IPS DF 4.7 (cell line): ENCODE data around the gene TMCO1.
A peak's percentile ranks its signal among the peaks of the same experiment; 100 is the strongest.
"Not testable (repeated sequence)": the region's sequence is repeated elsewhere in the genome, so short reads cannot be mapped to it uniquely, and the experiment has no call there.

ENCODE experiments used
- DNase-seq: peaks from one replicate; pipeline ENCODE4 v3.0.0-alpha.2; 2013; ENCODE audit warnings: low spot score; ENCODE audit errors: extremely low read depth

The TMCO1 gene

GRCh38 chr1:165747632-165748447 is 20.8 kb downstream of the TMCO1 start:
- DNase-seq = no peak

GRCh38 chr1:165744913-165745312 is 23.8 kb downstream of the TMCO1 start:
- not testable (repeated sequence) for DNase-seq

GRCh38 chr1:165742194-165742593 is 26.5 kb downstream of the TMCO1 start:
- DNase-seq = no peak

- DNase-seq = no peak
Observed at GRCh38 chr1:165738794-165739193, 29.9 kb downstream of the TMCO1 start.

- DNase-seq = no peak
Observed at GRCh38 chr1:165737196-165737595, 31.5 kb downstream of the TMCO1 start.

- no peak for DNase-seq
Observed at GRCh38 chr1:165734906-165735305, 33.8 kb downstream of the TMCO1 start.

- DNase-seq = no peak
Observed at GRCh38 chr1:165726841-165727240, 41.8 kb downstream of the TMCO1 start.

GRCh38 chr1:165726169-165726568 is 42.5 kb downstream of the TMCO1 start:
- DNase-seq = no peak

GRCh38 chr1:165717918-165718515 is 50.7 kb downstream of the TMCO1 start:
- DNase-seq = peak; percentile 71

- not testable (repeated sequence) for DNase-seq
Observed at GRCh38 chr1:165716265-165717051, 52.2 kb downstream of the TMCO1 start.

- DNase-seq = no peak
Observed at GRCh38 chr1:165712764-165713163, 55.9 kb downstream of the TMCO1 start.

- no peak for DNase-seq
Observed at GRCh38 chr1:165707984-165708706, 60.5 kb downstream of the TMCO1 start.

GRCh38 chr1:165703648-165704047 is 65.0 kb downstream of the TMCO1 start:
- no peak for DNase-seq

GRCh38 chr1:165701922-165702321 is 66.7 kb downstream of the TMCO1 start:
- DNase-seq = not testable (repeated sequence)

GRCh38 chr1:165699577-165699976 is 69.1 kb downstream of the TMCO1 start:
- no peak for DNase-seq

GRCh38 chr1:165698761-165699052 is 70.0 kb downstream of the TMCO1 start:
- DNase-seq = no peak

GRCh38 chr1:165697881-165698760 is 70.5 kb downstream of the TMCO1 start, which contains the start of gene ALDH9A1:
Gene ALDH9A1 (minus strand): TSS chr1:165698562. CDS start chr1:165698558, 4 bp downstream.
- DNase-seq = no peak

- DNase-seq = no peak
Observed at GRCh38 chr1:165697491-165697880, 71.2 kb downstream of the TMCO1 start.

- no peak for DNase-seq
Observed at GRCh38 chr1:165696625-165697100, 72.0 kb downstream of the TMCO1 start.

- no peak for DNase-seq
Observed at GRCh38 chr1:165695031-165695430, 73.6 kb downstream of the TMCO1 start.
